WI38 (cell line): ENCODE data around the gene KCTD5.

Source experiments
- H3K4me3 ChIP-seq: 2 replicates; pipeline ENCODE4 v1.5.1; 2011; ENCODE audit warnings: low read depth, mild to moderate bottlenecking, control low read depth, low read length
- TF ChIP-seq, protein P1 (sequence below): IDR thresholded peaks from 2 replicates; pipeline ENCODE4 v1.5.1; 2012; ENCODE audit warnings: low read depth, mild to moderate bottlenecking, control low read depth, low read length

KCTD5 gene

GRCh38 chr16:2706085-2706484, 23.8 kb downstream of the KCTD5 start:
- H3K4me3 ChIP-seq, result no peak overlapping the region
- TF ChIP-seq, protein P1, sequence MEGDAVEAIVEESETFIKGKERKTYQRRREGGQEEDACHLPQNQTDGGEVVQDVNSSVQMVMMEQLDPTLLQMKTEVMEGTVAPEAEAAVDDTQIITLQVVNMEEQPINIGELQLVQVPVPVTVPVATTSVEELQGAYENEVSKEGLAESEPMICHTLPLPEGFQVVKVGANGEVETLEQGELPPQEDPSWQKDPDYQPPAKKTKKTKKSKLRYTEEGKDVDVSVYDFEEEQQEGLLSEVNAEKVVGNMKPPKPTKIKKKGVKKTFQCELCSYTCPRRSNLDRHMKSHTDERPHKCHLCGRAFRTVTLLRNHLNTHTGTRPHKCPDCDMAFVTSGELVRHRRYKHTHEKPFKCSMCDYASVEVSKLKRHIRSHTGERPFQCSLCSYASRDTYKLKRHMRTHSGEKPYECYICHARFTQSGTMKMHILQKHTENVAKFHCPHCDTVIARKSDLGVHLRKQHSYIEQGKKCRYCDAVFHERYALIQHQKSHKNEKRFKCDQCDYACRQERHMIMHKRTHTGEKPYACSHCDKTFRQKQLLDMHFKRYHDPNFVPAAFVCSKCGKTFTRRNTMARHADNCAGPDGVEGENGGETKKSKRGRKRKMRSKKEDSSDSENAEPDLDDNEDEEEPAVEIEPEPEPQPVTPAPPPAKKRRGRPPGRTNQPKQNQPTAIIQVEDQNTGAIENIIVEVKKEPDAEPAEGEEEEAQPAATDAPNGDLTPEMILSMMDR, result no peak

DNA sequence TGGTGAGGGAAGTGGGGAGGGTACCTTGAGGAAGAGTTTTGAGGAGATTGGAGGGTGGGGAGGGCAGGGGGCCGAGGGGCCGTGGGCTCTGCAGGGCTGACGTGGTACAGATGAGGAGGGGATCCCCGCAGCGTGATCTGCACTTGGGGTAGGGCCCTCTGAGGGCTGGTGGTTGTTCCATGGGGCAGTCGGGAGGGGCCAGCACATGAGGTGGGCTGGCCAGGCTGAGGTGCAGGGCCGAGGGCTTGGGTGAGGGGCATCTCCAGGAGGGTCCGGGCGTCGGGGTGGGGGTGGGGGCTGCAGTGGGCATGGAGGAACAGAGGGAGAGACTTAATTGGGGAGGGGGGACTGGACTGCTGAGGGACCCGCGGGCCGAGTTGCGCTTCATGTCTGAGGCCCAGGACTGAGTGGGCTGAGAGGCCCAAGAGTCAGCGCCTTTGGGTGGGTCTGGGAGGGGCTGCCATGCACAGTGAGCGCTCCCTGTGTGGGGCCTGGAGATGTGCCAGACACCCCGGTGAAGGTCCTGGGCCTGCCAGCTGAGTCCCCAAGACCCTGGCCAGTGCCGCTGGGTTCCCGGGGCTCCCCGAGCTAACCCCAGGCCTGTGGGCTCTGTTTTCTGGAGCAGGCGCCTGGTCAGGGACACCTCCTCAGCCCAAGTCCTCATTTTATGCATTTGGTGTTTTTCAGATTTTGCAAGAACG, 24.4 kb downstream of the KCTD5 start:
- TF ChIP-seq, protein P1, result no peak
- H3K4me3 ChIP-seq, result no peak overlapping the region

DNA sequence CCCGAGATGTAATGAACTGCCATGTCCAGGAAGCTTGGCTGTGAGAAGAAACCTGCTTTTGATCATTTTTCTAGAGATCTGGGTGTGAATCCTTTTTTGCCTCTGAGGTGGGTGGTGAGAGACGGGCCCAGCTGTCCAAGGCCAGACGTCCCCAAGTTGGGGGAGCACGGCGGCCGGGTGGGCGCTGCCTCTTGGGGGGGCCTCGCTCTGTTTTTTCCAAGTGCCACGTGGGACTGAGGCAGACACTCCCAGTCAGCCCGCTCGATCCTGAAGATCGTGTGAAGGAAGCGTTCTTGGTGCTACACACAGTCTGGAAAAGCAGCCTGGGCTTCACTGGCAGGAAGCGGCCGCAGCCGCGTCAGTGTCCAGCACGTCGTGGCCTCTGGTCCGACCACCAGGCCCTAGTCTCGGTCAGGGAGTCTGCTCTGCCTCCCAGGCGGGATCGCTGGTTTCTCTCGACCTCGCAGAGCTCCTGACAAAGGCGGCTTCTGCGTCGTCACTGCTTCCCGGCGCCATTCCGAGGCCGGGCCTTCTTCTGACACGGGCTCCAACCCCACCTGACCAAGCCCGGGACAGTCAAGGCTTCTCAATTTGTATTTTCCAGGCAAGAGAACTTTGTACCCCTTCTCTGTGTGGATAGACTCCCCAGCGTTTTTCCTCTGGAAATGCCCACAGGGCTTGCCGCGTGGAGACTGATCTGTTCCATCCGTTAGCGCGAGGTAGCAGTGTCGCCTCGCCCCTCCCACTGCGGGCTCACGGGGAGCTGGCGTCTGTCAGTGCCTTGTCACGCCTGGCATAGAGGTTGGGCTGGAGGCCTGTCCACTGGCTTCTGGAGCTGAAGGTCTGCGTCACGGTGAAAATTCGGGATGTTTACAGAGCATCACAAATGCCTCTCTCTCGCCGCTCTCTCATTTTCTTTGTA, 25.3 kb downstream of the KCTD5 start:
- TF ChIP-seq, protein P1, result no peak
- H3K4me3 ChIP-seq, result no peak overlapping the region

DNA sequence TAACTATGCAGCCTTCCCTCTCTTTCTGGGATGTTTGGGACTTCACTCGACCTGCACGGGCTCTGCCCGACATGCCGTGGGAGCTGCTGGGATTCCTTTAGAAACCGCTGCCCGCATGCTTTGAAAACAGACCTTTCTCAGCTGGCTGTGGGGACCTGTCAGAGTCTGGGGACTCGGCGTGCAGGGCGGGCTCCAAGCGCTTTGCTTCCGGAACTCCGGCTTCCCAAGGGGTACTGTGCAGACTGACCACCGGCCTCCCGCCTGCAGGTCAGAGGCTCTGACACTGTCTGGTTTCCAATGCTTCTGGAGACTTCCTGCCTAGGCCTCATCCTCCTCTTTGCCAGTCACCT, 25.9 kb downstream of the KCTD5 start:
- H3K4me3 ChIP-seq, result no peak overlapping the region
- TF ChIP-seq, protein P1, result no peak

DNA sequence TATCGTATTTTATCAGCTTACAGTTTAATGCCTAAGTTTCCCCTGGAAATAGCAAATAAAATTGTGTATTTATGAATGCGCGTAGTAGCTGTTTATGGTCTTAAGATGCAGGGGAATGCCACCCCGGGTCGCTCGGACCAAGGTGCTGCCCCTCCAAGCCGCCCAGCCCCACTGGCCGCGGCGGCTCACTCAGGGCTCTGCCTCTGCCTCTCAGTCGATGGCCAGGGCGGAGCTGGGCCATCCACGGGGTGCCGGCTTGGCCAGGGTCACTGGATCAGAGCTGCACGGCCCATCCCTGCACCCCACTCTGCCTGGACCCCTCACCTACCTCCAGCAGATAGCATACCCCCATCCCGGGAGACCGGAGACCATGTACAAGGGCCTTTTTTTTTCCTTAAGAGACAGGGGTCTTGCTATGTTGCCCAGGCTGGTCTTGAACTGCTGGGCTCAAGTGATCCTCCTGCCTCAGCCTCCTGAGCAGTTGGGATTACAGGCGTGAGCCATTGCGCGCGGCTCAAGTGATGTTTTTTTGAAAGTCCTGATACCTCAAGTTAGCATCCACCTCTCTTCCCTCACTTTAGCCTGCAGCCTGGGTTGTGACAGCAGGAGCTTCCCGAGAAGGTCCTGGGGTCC, 26.7 kb downstream of the KCTD5 start:
- TF ChIP-seq, protein P1, result no peak
- H3K4me3 ChIP-seq, result no peak overlapping the region

DNA sequence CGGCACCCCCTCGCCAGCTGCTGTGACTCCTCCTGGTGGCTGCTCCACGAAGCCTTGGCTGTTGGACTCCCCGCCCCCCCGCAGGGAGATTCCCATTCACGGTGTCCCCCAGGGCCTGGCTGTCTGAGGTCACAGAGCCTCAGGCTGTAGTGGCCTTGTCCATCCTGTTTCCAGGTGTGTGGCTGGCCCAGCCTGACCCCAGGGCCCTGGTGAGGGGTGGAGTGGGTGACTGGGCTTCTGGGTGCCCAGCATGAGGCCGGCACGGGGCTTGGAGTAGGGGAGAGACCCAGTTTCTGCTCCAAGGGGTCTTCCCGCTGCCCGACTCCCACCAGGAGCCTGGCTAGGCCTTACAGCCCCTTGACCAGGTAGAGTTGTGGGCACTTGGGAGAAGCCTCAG, 27.3 kb downstream of the KCTD5 start:
- TF ChIP-seq, protein P1, result no peak
- H3K4me3 ChIP-seq, result no peak overlapping the region
